Activated CD4-positive, alpha-beta T cell treated with anti-CD3 and anti-CD28 coated beads for 4 hours (primary cell): ENCODE measurements around the gene SCD5.

Source experiments
- DNase-seq, 2 donors: peaks; one replicate each; pipeline ENCODE4 v3.0.0-alpha.2; 2020

Gene SCD5

GRCh38 chr4:82681754-82682153 lies 116.8 kb downstream of the SCD5 start:
- DNase-seq = no peak

DNA sequence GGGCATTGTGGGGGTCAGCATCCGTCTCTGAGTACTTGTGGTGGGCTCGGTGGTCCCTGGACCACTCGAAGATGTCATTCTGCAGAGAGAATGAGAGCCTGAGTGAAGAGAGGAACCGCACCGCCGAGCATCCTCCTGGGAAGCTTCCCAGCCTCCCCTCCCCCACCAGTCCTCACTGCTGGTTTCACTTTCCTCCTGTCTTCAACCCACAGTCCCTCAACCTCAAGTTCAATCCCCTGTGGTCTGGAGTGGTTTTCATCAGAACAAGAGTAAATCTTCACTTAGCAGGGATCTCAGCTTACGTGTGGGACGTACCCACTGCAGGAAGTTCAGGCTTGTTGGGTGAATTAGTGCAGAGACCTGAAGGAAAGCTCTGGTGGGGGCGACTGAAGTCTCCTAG lies 117.8 kb downstream of the SCD5 start:
- no peak for DNase-seq

GRCh38 chr4:82679531-82679930 lies 119.1 kb downstream of the SCD5 start:
- DNase-seq = no peak

DNA sequence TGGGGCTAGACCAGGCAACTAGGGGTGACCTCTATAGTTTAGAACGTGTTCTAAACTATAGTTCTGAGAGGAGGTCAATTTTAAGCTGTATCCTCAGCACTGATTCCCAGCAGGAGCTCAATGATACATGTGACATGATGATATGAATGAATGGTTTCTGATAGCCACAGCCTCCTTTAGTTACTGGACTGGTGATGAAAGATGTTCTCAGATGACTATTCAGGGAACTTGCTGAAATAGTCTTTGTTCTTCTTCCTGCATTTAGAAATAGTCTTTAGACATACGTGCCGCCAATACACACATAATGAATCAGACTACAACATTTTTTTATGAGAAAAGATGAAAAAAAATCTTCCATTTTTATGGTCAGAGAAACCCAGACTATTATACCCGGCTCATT lies 120.5 kb downstream of the SCD5 start:
- no peak for DNase-seq

- DNase-seq = no peak
Observed at GRCh38 chr4:82677327-82677726, 121.3 kb downstream of the SCD5 start.

DNA sequence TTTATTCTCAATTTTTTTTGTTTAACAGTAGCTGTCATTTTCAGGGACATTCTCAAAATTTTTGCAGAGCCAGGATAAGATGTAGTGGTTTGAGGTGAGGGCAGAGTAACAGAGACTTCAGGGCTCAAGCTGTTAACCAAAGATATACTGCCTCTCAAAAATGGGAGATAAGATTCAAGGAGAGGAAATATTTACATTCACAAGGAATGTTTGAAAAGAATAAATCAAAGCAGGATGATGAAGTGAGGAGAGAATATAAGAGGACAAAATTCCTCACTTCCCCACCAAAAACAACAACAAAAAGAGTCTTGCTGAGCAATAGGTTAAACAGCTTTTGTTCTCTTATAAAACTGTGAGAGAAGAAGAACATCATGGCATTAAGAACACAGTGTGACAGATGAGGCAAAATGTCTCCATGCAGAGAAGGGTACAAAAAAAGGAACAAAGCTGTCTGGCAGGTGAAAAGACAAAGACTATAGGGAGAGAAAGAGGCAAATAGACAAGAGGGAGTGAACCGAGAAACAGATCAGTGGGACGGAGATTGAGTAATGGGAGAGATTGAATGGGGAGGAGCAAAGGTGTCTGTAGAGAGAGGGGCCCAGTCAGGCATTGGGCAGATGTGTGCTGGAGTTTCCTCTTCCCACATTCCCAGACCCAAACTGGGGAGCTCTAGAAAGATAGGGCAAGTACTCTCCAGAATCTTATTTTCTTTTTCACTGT lies 130.7 kb downstream of the SCD5 start:
- no peak for DNase-seq

GRCh38 chr4:82666970-82667665 lies 131.5 kb downstream of the SCD5 start:
- DNase-seq = no peak

- DNase-seq = no peak
Observed at GRCh38 chr4:82661181-82661992, 137.2 kb downstream of the SCD5 start.

GRCh38 chr4:82652062-82652461 lies 146.5 kb downstream of the SCD5 start:
- DNase-seq = no peak

DNA sequence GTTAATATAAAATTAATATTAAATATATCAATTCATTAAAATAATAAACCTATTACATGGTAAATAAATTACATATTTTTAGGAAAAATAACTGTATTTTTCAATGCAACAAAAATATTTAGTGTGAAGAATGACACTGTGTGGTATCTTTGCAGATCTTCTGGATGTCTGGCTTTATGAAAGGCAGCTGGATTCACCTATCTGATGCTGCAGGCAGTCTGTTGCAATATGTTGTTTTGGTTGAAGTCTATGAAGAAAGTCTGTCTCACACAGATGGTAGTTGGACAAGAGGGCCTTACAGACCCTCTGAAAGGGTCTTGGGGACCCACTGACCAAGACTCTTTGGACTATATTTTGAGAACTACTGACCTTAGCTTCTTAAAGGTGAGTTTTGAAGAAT lies 147.7 kb downstream of the SCD5 start:
- no peak for DNase-seq

GRCh38 chr4:82648356-82648755 lies 150.2 kb downstream of the SCD5 start:
- DNase-seq = no peak

- no peak for DNase-seq
Observed at GRCh38 chr4:82645936-82646565, 152.5 kb downstream of the SCD5 start.

GRCh38 chr4:82644734-82645126 lies 153.9 kb downstream of the SCD5 start:
- no peak for DNase-seq

GRCh38 chr4:82643994-82644733 lies 154.4 kb downstream of the SCD5 start:
- DNase-seq = no peak

GRCh38 chr4:82642331-82642730 lies 156.3 kb downstream of the SCD5 start:
- DNase-seq = no peak

GRCh38 chr4:82640540-82640939 lies 158.1 kb downstream of the SCD5 start:
- no peak for DNase-seq

- no peak for DNase-seq
Observed at GRCh38 chr4:82639971-82640370, 158.6 kb downstream of the SCD5 start.

GRCh38 chr4:82638479-82638878 lies 160.1 kb downstream of the SCD5 start:
- no peak for DNase-seq

DNA sequence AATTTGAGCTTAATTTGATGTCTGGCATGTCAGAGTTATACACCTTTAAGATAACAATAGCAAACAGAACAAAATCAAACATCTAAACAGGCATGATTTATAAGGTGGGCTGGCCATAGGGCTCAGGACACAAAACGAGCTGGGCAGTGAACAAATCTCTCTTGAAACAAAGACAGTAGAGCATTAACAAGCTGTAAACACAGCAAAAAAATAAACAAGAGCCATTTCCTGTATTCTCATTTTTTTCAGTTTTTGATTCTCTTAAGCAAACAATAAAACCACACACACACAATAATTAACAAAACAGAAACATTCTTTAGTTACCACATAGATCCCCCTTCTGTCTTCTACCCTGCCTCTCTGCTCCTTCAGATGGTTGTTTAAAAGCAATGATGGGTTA lies 168.5 kb downstream of the SCD5 start:
- no peak for DNase-seq

GRCh38 chr4:82629238-82630000 lies 169.2 kb downstream of the SCD5 start:
- DNase-seq = no peak

GRCh38 chr4:82626251-82626868 lies 172.2 kb downstream of the SCD5 start:
- no peak for DNase-seq
